ENCODE data around the gene CD247.

- TF ChIP-seq CTCF (IDR thresholded peaks at IDR 0.05) (no peak), POLR2A (IDR thresholded peaks at IDR 0.05; ENCODE audit: low read depth) (no peak), EP300 (IDR thresholded peaks at IDR 0.05) (no peak)
Observed at GRCh38 chr1:167526667-167527383, 8.5 kb upstream of the CD247 start.
